WTC11 (cell line): ENCODE measurements around the gene CPB2.

Source experiments
- TCF7 ChIP-seq: sonication (generic); formaldehyde crosslinking; IDR thresholded peaks from 2 replicates; pipeline ENCODE4 v1.8.0; 2022; ENCODE audit warnings: mild to moderate bottlenecking, low read depth, missing genetic modification reagents, moderate library complexity
- TEAD4 ChIP-seq: sonication (generic); formaldehyde crosslinking; IDR thresholded peaks from 2 replicates; pipeline ENCODE4 v1.8.0; 2022; ENCODE audit warnings: mild to moderate bottlenecking, missing genetic modification reagents

DNA sequence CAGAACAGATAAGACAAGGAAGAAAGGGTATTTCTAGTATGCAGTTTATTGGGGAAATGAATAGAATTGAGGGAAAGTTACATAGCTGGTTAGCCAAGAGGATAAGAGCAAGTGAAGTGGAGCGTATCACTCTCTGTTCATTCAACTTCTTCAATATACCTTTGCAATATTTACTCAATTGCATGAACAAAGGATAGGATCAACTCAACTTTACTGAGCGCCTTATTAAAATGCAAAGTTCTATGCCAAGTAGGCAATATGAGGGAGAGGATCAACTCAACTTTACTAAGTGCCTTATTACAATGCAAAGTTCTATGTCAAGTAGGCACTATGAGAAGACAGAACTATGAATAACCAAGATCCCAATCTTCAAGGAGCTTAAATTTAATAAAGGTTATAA is 96.2 kb downstream of the CPB2 start:
- TF ChIP-seq TEAD4 (CRISPR knock-in tag) (no peak), TCF7 (CRISPR knock-in tag) (no peak)
